Middle frontal gyrus (tissue), 1 donor: ENCODE results near the gene CYGB.

Source experiments
- DNase-seq: peaks from one replicate; pipeline ENCODE4 v3.0.0-alpha.2; 2015; ENCODE audit warnings: low spot score; ENCODE audit errors: extremely low spot score

CYGB gene

GRCh38 chr17:76537578-76538280 lies at the start of gene CYGB:
Gene CYGB, minus strand, starts transcription at chr17:76537709. Its CDS starts 167 bp downstream, at chr17:76537542.
- no peak for DNase-seq

- DNase-seq = no peak
Measured at GRCh38 chr17:76586741-76587487, 49.4 kb upstream of the CYGB start.

GRCh38 chr17:76585649-76586593 lies 48.4 kb upstream of the CYGB start, which contains the start of gene ST6GALNAC2:
Gene ST6GALNAC2, minus strand, starts transcription at chr17:76585860. Its CDS starts 52 bp downstream, at chr17:76585808.
- DNase-seq = no peak

- DNase-seq = no peak
Measured at GRCh38 chr17:76585033-76585648, 47.6 kb upstream of the CYGB start.

- DNase-seq = no peak
Measured at GRCh38 chr17:76584427-76585032, 47.0 kb upstream of the CYGB start.

GRCh38 chr17:76582660-76583059 lies 45.2 kb upstream of the CYGB start:
- DNase-seq = no peak

- DNase-seq = no peak
Measured at GRCh38 chr17:76581515-76581914, 44.0 kb upstream of the CYGB start.

GRCh38 chr17:76579281-76579680 lies 41.8 kb upstream of the CYGB start:
- DNase-seq = no peak

- no peak for DNase-seq
Measured at GRCh38 chr17:76578376-76578775, 40.9 kb upstream of the CYGB start.

GRCh38 chr17:76577876-76578275 lies 40.4 kb upstream of the CYGB start:
- no peak for DNase-seq

GRCh38 chr17:76576189-76576588 lies 38.7 kb upstream of the CYGB start:
- no peak for DNase-seq

- DNase-seq = no peak
Measured at GRCh38 chr17:76575570-76575969, 38.1 kb upstream of the CYGB start.

GRCh38 chr17:76574166-76574565 lies 36.7 kb upstream of the CYGB start:
- no peak for DNase-seq

GRCh38 chr17:76573096-76573495 lies 35.6 kb upstream of the CYGB start:
- DNase-seq = no peak

GRCh38 chr17:76572201-76572910 lies 34.8 kb upstream of the CYGB start:
- DNase-seq = no peak

- no peak for DNase-seq
Measured at GRCh38 chr17:76570877-76571471, 33.5 kb upstream of the CYGB start.

- DNase-seq = no peak
Measured at GRCh38 chr17:76570457-76570856, 32.9 kb upstream of the CYGB start.

- DNase-seq = no peak
Measured at GRCh38 chr17:76569607-76570279, 32.2 kb upstream of the CYGB start.

GRCh38 chr17:76568811-76569221 lies 31.3 kb upstream of the CYGB start:
- no peak for DNase-seq
